Embryonic facial prominence (tissue), 1 donor: ENCODE data around the gene VSTM4.

Experiments used
- DNase-seq: peaks from one replicate; pipeline ENCODE4 v3.0.0-alpha.2; 2016; ENCODE audit errors: extremely low spot score

The VSTM4 gene

DNA sequence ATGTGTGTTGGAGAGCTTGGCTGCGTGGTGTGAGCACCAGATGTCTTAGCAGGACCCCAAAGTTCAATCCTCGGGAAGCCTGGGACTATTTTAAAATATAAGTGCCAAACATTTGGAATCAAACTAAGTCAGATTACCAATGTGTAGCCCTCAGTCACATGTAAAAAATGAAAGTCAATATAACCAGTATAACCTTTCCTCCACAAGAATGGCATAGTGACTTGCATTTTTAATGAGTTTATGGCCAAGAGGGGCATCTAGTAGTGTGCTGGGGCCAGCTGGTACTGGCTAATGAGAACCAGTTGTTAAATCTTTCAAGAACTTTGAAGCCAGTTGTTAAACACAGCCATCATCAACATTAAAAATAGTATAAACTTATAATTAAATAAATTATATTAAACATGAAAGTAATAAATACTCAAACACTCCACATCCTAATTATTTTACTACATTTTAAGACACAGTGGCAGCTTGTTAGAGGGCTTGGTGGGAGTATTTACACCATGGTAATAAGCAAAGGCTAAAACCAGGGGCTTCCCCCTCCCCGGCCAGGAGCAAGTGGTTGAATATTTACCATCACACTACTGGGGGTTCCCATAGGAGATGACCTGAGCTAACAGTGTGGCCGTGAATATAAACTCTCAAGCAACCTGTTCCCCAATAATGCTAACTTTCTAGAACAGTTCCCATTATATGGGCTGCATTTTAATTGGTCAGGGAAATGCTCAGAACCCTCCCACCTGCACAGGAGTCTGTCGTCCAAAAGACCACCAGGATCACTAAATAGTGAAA, 26.4 kb upstream of the VSTM4 start:
- DNase-seq, result no peak

DNA sequence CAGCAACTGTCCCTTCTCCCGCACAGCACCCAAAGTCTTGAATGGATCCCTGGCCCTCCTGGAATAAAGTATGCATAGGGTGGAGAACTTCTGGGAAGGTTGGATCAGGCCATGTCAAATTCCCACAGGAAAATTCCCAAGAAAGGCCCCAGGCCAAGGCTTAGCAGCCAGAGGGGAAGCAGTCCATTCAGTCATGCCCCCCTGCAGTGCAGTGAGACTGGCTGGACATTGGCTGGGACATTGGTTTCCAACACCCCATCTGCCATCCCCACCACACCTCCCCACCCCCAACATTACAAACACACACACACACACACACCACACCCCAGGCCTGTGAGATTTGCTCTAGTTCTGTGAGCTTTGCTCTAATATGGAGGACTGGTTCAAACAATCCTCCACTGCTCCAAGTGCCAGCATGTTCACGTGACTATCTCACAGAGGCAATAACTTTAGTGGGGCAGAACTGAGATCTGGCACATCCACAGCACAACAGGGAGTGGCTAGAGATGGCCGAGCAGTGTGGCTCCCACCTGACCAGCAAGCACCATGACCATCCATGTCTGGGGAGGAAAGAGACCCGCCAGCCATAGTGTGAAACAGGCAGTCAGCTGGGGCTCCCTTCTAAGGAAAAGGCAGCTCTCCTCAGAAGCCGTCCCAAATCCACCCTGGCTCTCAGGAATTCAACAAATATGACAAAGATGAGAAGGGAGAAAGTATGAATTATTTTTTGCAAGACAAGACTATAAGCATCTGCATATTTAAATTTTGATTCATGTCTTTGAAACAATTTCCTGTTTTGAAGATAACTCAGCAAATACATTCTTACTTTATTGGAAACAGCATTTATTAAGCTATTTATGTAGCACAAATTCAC, 25.2 kb upstream of the VSTM4 start:
- no peak for DNase-seq

DNA sequence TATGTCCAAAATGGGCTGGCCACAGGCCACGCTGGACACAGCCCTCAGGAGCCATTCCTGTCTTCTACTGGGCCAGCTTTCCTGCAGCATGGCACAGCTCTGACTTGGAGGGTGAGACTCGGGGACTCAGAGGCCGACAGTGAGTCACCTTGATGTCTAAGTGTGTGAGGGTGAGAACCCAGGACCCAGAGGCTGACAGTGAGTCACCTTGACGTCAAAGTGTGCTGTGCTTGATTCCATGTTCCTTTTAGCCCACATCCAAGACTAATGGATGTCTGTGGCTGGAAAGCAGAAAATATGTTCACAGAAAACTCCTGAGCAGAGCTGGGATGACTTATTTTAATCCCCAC, 24.5 kb upstream of the VSTM4 start:
- no peak for DNase-seq

DNA sequence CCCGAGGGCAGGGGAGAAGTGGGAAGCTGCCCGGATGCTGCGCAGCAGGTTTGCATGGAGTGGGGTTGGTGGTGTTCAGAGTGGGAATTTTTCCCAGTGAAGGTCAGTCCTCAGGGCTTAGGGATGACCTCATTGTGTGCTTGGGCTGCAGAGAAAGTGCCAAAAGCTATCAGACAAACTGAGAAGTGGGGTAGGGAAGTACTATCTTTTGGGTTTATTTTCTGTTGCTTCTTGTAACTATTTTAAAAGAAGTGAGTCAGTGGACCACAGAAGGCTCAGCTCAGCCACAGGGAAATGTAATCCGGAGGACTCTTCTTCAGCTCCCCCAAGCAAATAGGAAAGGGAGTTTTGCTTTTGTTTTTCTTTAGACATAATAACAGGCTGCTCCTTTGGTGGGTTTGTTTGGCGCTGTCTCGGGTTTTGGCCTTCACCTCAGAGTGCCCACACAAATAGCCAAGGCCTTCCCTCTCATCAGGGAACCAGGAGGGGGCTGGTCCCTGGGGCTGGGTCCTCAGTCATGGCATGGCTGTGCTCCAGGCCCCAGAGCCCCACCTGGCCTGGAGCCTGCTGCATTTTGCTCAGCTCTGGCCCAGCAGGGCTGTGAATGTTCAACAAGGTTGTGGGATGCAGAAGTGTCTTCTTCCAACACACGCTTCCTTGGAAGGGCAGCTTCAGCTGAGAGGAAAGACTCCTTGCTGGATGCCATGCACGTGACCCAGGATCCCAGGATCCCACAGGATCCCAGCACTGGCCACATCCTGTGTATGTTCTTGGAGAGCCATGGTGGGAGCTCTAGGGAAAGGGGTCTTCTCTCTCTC, 23.9 kb upstream of the VSTM4 start:
- no peak for DNase-seq

DNA sequence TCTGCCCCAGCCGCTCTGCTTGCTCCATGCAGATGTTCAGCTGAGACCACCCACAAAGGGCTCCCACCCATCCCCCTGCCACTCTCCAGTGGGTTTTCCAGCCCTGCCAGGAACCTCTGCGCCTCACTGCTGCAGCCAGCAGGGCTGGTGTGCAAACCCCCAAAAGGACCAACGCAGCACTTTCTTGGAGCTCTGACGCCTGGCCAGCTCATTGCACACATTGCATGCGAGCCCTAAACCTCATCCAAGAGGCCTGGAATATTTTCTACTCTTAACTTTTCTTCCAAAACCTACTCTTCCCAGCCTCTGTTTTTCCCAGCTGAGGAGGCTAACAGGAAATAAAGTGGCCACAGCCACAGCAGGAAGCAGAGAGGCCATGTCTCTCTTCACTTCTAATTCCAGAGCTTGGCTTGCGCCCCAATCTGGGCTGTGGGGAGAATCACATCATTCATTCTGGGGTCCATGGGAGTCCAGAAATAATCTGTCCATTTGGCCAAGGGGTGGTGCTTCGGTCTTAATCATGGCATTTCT, 23.1 kb upstream of the VSTM4 start:
- no peak for DNase-seq

DNA sequence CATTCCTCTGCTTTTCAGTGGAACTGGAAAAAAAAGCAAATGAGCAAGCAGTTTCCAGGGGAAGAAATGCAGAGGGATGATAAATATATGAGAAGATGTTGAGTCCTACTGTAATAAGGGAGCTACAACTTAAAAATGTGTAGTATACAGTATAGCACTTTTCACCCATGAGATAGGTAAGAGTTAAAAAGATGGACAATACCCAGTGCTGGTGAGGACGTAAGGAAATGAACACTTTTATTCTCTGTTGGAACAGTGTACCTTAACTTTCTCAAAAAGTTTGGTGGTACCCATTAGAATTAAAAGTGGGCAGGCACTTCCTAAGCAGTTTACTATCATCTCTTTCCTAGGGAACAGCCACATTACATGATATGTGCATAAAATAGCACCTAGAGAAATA, 21.2 kb upstream of the VSTM4 start:
- DNase-seq, result no peak

DNA sequence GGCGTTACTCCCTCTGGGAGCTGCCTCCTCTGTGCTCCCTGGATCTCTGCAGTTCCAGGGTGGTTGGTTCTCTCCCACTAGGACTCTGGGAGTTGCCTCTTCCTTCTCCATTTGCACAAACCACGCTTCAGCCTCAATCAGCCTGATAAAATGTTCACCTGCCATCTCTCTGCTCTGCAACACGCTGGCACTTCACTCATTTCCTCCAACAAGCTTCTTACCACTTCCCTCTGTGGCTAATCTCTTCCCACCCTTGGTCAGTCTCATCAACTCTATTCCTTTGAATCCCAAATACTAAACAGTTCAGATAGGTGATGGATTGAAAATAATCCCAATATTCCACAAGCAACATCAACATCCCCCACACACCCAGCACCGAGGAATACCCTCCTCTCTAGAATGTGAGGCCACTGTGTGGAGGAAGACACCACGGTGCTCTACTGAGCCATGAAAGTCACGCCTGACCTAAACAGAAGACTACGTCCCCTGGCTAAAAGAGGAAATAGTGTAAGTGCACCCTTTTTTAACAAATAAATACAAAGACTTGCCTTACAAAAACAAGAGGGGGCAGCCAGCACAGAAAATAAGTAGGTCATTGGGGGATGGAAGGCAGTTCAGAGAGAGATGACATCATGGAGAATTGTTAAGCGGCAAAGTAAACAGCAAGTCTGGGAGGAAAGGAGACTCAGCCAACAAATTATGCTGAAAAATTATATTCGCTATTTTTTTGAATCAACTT, 20.4 kb upstream of the VSTM4 start:
- no peak for DNase-seq

DNA sequence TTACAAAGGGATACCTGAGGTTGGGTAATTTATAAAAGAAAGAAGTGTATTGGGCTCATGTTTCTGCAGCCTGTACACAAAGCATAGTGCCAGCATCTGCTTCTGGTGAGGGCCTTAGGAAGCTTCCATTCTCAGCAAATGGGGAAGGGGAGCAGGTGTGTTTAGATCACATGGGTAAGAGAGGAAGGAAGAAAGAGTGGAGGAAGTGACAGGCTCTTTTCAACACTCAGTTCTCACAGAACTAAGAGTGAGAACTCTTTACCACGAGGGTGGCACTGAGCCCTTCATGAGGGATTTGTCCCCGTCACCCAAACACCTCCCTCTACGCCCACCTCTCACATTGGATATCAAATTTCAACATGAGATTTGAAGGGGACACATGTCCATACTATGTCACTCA, 19.0 kb upstream of the VSTM4 start:
- no peak for DNase-seq

DNA sequence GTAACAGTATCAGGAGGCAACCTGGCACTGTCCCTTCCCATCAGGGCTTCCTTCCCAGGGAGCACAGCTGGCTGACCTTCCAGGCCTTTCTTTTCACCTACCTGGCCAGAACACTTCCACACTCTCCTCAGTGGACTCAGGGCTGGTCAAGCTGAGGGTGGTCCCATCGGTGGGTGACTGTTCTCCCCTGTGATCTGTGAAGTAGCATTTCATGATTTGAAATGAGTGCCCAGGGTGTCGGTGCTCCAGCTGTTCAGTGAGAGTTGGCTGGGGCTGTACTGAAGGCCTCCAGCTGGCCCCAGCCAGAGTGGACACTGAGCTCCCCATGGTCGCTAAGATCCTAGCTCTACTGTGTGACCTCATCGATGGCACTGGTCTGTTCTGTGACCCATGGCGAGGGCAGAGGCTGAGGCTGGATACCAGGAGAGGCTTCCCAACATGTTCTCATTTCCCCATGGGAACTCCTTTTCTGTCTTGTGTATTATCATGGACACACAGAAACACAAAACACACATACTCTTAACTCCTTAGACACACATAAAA, 18.5 kb upstream of the VSTM4 start, which contains the start of gene FAM170B:
TSS of gene FAM170B (minus strand) at position 316 of the 543 bp plus-strand sequence. CDS start at position 213, 103 bp downstream.
- DNase-seq, result no peak

DNA sequence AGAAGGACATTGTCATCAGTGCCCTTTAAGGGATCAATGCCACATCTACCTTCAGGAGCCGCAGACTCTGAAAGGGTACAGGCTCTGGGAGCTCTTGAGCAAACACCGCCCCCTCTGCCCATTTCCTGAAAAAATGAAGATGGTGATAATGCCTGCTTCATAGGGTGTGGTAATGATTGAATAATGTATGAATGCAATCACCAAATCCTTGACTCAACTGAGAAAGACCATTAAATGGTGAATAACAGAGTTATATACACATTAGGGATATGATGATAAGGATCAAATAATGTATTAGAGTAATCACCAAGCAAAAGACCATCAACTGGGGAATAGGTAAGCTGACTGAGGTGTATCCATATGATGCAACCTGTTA, 17.0 kb upstream of the VSTM4 start:
- no peak for DNase-seq

DNA sequence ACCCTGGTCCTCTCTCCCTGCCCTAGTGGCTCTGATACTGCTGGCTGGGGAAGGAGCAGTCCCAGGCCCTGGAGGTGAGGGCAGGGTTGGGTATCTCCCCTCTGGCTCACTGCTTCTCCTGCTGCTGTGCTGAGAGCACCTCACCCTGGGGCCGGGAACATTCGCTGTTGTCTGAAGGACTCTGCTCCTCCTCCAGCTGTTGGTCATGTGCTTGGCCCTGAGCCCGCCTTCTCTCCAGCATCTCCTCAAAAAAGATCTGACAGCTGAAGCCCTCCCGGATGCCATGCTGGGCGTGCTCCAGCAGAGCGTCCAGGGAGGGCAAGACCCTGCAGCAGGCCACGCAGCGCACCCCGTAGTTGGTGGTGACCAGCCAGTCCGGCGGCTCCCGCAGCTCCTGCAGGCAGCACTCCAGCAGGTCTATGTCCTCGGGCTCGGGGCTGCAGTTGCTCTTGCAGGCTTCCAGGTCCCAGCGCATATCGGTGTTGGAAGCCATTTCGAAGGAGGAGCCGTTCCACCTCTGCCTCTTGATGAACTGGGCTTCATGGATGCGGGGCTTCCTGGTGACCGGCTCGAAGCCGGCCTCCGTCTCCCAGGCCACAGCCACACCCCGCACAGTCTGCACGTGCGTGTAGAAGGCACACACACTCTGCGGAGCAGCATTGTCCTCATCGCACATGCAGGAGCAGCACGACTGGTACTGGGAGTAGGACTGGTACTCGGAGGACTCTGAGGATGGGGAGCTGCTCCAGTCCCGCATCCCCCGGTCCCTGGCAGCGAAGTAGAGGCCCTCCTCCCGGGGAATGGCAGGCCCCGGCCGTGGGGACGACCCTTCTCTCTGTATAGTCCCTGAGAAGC, 16.4 kb upstream of the VSTM4 start:
- DNase-seq, result no peak

DNA sequence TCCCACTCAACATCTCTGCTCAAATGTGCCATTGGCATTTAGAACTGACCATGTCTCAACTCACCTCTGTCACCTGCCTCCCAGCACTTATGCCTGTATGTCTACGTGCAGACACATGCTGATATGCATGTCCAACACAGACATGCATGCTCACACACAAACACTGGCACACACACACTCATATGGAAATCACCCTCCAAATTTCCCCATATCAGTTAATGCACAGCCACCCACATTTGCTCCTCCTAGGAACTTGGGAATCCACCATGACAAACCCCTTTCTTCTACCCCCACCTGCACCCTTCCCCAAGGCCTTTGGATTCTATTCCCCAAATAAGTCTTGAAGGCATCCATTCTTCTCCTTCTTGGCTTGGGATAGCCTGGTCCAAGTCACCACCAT, 14.1 kb upstream of the VSTM4 start:
- no peak for DNase-seq

DNA sequence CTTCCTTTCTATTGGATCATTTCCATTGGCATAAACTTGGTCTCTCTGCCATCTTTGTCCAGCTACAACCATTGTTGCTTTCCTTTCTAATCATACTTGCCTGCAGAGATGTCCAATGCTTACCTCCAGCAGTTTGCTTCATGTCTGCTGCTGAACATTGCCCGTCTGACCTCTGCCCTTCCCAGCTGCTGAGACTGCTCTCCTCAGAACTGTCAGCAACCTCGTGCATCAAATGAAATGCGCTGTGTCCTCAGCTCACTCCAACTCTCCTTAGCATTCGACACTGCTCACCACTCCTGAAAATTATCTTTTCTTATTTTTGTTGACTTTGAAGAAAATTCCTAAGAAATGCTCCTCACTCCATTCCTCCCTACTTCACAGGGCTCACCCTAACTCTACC, 13.5 kb upstream of the VSTM4 start:
- no peak for DNase-seq

DNA sequence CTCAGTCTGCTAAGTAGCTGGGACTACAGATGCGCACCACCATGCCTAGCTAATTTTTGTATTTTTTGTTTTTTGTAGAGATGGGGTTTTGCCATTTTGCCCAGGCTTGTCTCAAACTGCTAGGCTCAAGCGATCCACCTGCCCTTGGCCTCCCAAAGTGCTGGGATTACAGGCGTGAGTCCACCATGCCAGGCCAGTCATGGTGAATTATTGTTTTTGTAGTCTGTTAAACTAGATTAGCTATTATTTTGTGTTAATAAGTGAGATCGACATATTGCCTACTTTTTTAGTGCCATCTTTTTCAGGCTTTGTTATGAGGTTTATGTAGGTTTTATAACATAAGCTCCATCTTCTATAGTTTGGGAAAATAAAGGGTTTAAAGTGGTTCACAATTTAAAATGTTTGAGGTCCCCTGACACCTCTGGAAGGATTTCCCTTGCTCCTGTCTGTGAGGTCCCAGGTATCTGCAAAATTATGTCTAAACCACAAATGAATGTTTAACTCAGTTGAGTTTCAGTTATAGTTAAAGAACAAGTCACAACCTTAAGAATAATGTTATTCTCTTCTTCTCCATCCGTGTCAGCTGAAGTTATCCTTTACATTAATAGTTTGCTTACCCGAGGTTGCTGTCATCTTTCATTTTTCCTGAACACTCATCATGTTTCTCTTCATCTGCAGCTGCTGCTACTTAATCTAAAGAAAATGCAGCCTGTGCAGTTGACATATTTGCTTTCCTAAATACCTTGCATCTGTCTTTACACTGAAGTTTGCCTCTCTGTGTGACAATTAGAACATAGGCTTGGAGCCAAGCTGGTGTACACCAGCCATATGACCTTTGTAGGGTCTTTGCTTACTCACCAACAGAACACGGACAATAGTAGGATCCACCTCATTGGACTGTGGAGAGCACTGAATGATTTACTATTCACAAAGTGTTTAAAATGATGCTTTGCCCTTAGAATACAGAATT, 8.9 kb upstream of the VSTM4 start:
- DNase-seq, result no peak

DNA sequence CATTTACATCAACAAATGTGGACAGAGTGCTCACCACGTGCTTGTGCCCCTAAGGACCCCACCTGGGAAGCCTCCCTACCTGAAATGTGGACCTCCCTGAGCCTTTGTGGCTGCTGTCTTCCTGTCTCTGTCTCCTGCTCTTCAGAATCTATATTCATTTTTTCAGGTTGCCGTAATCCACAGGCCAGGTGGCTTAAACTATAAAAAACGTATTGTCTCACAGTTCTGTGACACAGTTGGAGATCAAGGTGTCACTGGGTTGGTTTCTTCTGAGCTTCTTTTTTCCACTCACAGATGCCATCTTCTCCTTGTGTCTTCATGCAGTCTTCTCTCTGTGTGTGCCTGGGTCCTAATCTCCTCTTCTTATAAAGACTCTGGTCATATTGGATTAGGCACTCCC, 5.6 kb upstream of the VSTM4 start:
- no peak for DNase-seq

DNA sequence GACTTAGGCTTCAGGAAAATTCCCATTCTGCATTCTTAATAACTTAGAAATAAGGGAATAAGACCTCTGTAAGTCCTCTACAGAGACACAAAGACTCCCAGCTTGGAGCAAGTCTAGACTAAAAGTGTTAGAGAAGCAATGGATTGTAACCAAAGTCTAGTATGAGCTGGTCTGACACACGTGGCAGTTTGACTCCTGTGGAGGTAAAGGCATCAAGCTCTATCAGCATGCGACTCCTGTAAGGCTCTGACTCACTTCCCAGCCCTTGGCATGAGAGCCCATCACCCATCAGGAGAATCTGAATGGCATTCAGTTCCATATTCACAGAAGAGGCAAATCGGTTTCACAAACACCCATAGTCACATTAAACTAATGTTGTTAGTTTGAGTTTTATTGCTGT, 4.4 kb upstream of the VSTM4 start:
- DNase-seq, result no peak

DNA sequence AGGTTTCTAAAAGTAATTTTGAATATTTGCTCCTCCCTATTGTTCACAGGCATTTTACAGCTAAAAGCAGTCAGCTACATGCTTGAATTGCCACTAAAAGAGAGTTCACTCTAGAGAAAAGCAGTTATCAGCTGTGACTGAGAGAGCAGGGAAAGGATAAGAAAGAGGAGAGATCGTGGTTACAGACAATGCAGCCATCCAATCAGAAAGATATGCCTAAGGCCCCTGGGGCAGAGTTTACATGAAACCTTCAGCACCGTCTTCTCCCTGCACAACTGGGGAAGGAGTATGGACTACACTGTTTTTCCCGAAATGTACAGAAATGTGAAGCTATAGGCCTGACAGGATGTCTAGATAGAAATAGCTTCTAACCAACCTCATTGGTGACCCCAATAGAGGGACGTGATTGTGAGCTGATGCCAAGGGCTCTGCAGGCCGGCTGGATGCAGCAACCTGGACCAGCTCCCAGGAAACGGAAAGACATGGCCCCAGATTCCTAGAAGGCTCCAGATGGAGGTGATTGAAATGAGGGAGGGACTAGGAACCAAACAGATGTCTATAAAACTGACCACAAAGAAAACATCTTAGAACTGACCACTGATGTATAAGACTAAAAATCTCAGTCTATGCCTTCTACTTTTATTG, 3.2 kb upstream of the VSTM4 start:
- DNase-seq, result no peak

DNA sequence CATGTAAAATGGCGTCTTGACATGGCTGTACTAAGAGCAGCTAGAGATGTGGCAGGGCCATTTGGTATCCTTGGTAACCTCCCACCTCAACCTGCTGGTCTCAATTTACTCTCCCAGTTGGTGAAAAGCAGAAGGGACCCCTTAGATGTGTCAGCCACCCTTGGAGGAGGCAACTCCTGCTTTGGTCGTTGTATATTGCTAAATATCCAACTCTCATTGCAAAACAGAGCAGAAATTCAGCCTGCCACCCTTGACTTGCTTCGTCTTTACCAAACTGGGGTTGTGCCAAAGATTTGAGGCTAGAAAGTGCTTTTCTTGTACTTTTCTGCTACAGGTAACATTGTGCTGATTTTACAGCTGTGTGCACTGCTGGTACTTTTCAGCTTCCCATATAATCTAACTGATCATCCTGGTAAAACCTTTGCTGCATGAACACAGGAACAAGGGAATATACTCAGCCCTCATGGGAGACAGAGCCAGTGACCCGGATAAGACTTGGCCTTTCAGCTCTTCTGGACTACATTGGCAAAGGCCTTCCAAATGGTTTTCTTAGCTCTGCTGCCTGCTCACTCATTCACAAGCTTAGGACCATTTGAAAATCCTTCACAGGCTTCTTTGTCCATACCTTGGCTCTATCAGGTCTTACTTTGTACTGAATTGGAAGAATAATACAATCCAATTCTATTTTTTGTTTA, 2.2 kb upstream of the VSTM4 start:
- DNase-seq, result no peak
